Spleen (tissue), 7 donors: ENCODE results near the gene ZCCHC8.

Source experiments
- CTCF ChIP-seq, 11 experiments: fragments of 200-600 bp in 7 of 11; fragments of 450-650 bp in 4 of 11; sonication (generic) in 4 of 11; IDR thresholded peaks in 8 of 11; conservative IDR thresholded peaks in 3 of 11; 1 replicate in 7 of 11; 2 replicates in 4 of 11; pipeline versions ENCODE4 v1.4.0 to v1.8.0; 2016 to 2021; ENCODE audit warnings: antibody characterized with exemption in 11 of 11, inconsistent platforms in 4 of 11, mild to moderate bottlenecking in 1 of 11
- POLR2A ChIP-seq, 3 donors: fragments of 450-650 bp; IDR thresholded peaks; one replicate each; pipeline ENCODE4 v1.5.1; 2017; ENCODE audit warnings: antibody characterized with exemption in 3 of 3, mild to moderate bottlenecking in 1 of 3
- POLR2AphosphoS5 ChIP-seq, 3 donors: sonication (generic); formaldehyde crosslinking; IDR thresholded peaks; one replicate each; pipeline ENCODE4 v1.5.1; 2017; ENCODE audit warnings: antibody characterized with exemption in 3 of 3
- donor health status: DM: no; HTN: no; CAD: no; lungs with moderate emphysema.
- donor health status: DM: no; HTN: no; CAD: no.
- donor health status: DM: no; HTN: no; CAD: no.

- TF ChIP-seq CTCF (IDR thresholded peaks at IDR 0.05 in 8 of 11, conservative IDR thresholded peaks at IDR 0.05 in 3 of 11), result no peak
- TF ChIP-seq POLR2A (IDR thresholded peaks at IDR 0.05), result no peak
- no peak for TF ChIP-seq POLR2AphosphoS5 (IDR thresholded peaks at IDR 0.05)
Observed at GRCh38 chr12:122520676-122521075, 19.9 kb upstream of the ZCCHC8 start.
